ENCODE data around the gene FOXF2.
"Not testable (repeated sequence)": the region's sequence is repeated elsewhere in the genome, so short reads cannot be mapped to it uniquely, and the experiment has no call there.

FOXF2 gene

DNA sequence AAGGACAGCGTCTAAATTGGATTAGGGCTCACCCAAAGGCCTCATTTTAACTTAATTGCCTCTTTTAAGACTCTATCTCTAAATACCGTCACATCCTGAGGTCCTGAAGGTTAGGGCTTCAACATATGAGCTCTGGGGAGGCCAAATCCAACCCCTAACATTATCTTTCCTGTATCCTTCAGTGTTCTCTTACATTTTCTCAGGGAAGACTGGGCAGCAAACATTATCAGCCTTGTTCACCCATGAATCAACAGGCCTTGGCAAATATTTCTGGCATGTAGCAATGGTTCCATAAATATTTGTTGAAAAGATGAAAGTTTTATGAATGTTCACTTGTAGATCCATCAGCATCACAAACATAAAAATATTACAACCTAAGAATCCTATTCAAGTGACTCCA, 24.6 kb upstream of the FOXF2 start:
- DNase-seq (ENCODE audit: low spot score in 2 of 2) (no peak), ATAC-seq (replicated peaks; ENCODE audit: extremely low read depth, poor library complexity, severe bottlenecking) (no peak)
- Mint-ChIP-seq H3K4me3 (no peak overlapping the region), H3K36me3 (ENCODE audit: insufficient read depth) (no peaks in the 10 kb centered on the region), H3K27me3 (peaks cover 71% of the 10 kb centered on the region), H3K27ac (ENCODE audit: low read depth) (no peak overlapping the region), H3K4me1 (no peaks in the 10 kb centered on the region), H3K9me3 (no peaks in the 10 kb centered on the region)

DNA sequence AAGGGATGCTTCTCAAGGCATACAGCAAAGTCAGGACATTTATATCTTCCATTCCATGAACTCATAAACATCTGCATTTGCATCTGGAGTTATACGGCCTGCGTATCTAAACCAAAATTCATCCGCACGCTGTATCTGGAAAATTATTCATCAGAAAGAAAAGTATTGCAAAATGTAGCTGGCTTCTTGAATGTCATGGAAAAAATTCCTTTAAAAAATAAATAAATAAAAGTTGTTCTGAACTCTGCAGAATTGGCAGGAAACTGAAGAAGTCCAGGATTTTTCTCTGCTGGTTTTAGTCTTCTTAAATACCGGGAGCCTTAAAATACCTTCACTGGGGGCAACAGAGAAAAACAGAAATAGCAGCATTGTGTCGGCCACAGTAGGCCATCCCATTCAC, 23.7 kb upstream of the FOXF2 start:
- H3K27ac Mint-ChIP-seq (ENCODE audit: low read depth), result no peak overlapping the region

DNA sequence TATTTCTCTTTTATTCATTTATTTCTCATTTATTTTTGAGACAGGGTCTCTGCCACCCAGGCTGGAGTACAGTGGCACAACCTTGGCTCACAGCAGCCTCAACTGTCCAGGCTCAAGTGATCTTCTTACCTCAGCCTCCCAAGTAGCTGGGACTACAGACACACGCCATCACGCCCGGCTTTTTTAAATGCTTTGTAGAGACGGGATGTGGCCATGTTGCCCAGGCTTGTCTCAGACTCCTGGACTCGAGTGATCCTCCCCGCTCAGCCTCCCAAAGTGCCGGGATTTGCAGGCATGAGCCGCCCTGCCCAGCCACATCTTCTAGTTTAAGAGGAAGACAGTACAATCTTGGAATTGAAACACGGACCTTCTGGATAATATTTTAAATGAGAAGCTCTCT, 21.6 kb upstream of the FOXF2 start:
- Mint-ChIP-seq H3K4me3 (no peak overlapping the region), H3K27me3 (peaks cover 81% of the 10 kb centered on the region), H3K9me3 (no peaks in the 10 kb centered on the region), H3K36me3 (ENCODE audit: insufficient read depth) (no peaks in the 10 kb centered on the region), H3K27ac (ENCODE audit: low read depth) (no peak overlapping the region), H3K4me1 (no peaks in the 10 kb centered on the region)
- ATAC-seq (replicated peaks; ENCODE audit: extremely low read depth, poor library complexity, severe bottlenecking), result no peak
- no peak for DNase-seq (ENCODE audit: low spot score in 2 of 2)

More for the DNA sequence above, 23.7 kb upstream of the FOXF2 start:
- no peaks in the 10 kb centered on the region for H3K4me1 Mint-ChIP-seq
- ATAC-seq (replicated peaks; ENCODE audit: extremely low read depth, poor library complexity, severe bottlenecking) (no peak), DNase-seq (ENCODE audit: low spot score in 2 of 2) (no peak)
- H3K27me3 Mint-ChIP-seq, result peaks cover 74% of the 10 kb centered on the region
- no peaks in the 10 kb centered on the region for H3K9me3 Mint-ChIP-seq
- H3K4me3 Mint-ChIP-seq, result no peak overlapping the region
- H3K36me3 Mint-ChIP-seq (ENCODE audit: insufficient read depth), result no peaks in the 10 kb centered on the region

DNA sequence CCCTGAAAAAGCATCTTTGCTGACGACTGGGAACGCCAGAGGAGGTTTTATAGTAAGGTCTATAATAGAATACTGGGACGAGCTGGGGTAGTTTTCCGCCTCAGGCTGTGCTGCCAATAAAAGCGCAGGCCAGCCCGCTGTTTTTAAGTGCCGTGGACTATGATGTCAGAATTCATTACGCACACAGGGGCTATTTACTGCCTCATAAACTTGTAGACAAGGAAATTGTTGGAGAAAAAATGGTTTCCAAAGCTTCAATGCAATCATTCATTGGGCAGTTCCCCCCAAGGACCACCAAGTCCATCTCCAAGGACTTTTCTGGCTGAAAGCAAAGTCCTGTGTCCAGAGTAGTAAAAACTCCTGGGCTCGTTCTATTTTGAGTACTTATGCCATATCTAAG, 20.4 kb upstream of the FOXF2 start:
- Mint-ChIP-seq H3K27me3 (peaks cover 83% of the 10 kb centered on the region), H3K27ac (ENCODE audit: low read depth) (no peak overlapping the region)
- no peak for ATAC-seq (replicated peaks; ENCODE audit: extremely low read depth, poor library complexity, severe bottlenecking)

DNA sequence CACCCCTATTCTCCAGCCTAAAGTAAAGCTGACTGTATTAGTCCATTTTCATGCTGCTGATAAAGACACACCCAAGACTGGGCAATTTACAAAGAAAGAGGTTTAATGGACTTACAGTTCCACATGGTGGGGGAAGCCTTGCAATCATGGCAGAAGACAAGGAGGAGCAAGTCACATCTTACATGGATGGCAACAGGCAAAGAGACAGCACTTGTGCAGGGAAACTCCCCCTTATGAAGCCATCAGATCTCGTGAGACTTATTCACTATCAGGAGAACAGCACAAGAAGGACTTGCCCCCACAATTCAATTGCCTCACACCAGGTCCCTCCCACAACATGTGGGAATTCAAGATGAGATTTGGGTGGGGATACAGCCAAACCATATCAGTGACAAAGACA, 19.7 kb upstream of the FOXF2 start:
- H3K27me3 Mint-ChIP-seq, result peaks cover 83% of the 10 kb centered on the region
- not testable (repeated sequence) for H3K27ac Mint-ChIP-seq (ENCODE audit: low read depth); H3K4me1 Mint-ChIP-seq; H3K4me3 Mint-ChIP-seq; DNase-seq (ENCODE audit: low spot score in 2 of 2); H3K36me3 Mint-ChIP-seq (ENCODE audit: insufficient read depth); ATAC-seq (replicated peaks; ENCODE audit: extremely low read depth, poor library complexity, severe bottlenecking); H3K9me3 Mint-ChIP-seq

More for the DNA sequence above, 20.4 kb upstream of the FOXF2 start:
- no peak overlapping the region for H3K4me3 Mint-ChIP-seq
- DNase-seq (ENCODE audit: low spot score in 2 of 2), result no peak
- no peaks in the 10 kb centered on the region for H3K36me3 Mint-ChIP-seq (ENCODE audit: insufficient read depth)
- no peaks in the 10 kb centered on the region for H3K4me1 Mint-ChIP-seq
- no peaks in the 10 kb centered on the region for H3K9me3 Mint-ChIP-seq

DNA sequence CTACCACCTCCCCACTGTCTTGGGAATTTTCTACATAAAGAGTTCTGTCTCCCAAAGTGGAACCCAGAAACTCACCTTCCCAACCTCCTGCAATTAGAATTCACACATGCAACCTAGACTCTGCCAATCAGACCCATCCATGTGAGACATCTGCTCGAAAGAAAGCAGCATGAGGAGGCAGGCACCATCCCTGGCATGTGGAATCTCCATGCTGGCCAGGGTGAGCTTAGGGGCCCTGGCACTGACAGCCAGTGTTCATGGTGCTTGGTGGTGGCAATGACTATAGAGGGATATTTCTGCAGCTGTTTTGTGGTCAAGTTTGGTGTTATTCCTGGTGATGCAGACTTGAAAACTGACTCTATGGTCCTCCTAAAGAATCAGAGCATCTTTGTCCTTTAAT, 17.4 kb upstream of the FOXF2 start:
- peaks cover 84% of the 10 kb centered on the region for H3K27me3 Mint-ChIP-seq
- H3K4me3 Mint-ChIP-seq, result no peak overlapping the region
- no peak for ATAC-seq (replicated peaks; ENCODE audit: extremely low read depth, poor library complexity, severe bottlenecking)

DNA sequence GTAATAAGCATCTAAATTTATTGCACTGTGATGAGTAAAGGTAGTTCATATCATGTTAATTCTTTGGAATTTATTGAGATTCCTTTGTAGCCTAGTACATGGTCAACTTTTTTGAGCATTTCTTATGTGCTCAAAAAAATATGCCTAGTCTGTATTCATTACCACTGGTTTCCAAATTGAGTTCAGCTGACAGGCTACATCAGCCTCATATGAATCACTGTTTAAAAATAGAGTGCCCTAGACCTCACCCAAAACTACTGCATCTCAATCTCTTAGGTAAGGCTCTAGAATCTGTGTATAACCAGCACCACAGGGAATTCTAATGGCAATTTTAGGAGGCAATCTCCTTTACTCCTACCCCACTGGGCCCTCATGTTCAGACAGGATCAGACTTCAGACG, 16.7 kb upstream of the FOXF2 start:
- DNase-seq (ENCODE audit: low spot score in 2 of 2) (no peak), ATAC-seq (replicated peaks; ENCODE audit: extremely low read depth, poor library complexity, severe bottlenecking) (no peak)
- Mint-ChIP-seq H3K4me3 (no peak overlapping the region), H3K9me3 (no peaks in the 10 kb centered on the region), H3K4me1 (no peaks in the 10 kb centered on the region), H3K27ac (ENCODE audit: low read depth) (no peak overlapping the region), H3K36me3 (ENCODE audit: insufficient read depth) (peaks cover 2% of the 10 kb centered on the region), H3K27me3 (peaks cover 87% of the 10 kb centered on the region)

More for the DNA sequence above, 17.4 kb upstream of the FOXF2 start:
- Mint-ChIP-seq H3K27ac (ENCODE audit: low read depth) (no peak overlapping the region), H3K9me3 (no peaks in the 10 kb centered on the region), H3K4me1 (no peaks in the 10 kb centered on the region), H3K36me3 (ENCODE audit: insufficient read depth) (no peaks in the 10 kb centered on the region)
- no peak for DNase-seq (ENCODE audit: low spot score in 2 of 2)

DNA sequence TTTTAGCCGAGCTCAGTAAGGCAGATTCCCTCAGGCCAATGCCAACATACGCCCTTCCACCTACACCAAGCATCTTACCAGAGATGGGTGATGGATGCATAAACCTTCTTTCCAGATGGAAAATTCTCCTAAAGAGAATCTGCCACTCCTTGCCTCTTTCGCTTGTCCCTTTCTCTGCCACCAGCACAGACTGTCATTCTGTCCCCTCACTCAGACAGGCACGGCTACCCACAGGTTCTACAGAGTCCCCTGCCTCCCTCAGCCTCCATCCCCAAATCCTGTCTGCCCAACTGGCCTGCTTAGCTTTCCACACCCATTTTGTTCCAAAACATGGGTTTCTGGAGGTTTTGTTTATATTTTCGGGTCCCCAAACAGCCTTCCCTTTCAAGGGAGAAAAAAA, 12.7 kb upstream of the FOXF2 start:
- peaks cover 20% of the 10 kb centered on the region for H3K4me1 Mint-ChIP-seq
- H3K4me3 Mint-ChIP-seq, result no peak overlapping the region
- H3K27me3 Mint-ChIP-seq, result peaks cover 88% of the 10 kb centered on the region
- H3K27ac Mint-ChIP-seq (ENCODE audit: low read depth), result no peak overlapping the region
- no peaks in the 10 kb centered on the region for H3K9me3 Mint-ChIP-seq
- no peak for DNase-seq (ENCODE audit: low spot score in 2 of 2)
- no peak for ATAC-seq (replicated peaks; ENCODE audit: extremely low read depth, poor library complexity, severe bottlenecking)
- peaks cover 7% of the 10 kb centered on the region for H3K36me3 Mint-ChIP-seq (ENCODE audit: insufficient read depth)

DNA sequence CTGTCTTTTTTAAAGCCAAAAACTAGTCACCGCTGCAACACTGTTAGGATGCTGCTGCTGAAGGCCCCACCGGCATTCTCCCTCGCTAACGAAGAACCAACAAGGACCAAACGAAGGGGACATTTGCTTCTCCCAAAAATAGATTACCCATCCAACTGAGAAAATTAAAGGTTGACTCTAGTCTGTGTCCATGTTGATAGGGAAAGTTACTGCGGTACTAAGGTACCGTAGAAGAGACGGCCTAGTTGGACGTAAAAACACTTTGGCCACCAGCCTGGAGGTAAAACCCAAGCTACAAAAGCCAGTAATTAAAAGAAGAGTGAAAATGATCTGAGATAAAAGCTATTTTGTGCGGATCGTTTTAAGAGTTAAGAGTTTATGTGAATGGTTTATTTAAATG, 11.8 kb upstream of the FOXF2 start:
- no peak for DNase-seq (ENCODE audit: low spot score in 2 of 2)
- Mint-ChIP-seq H3K4me3 (no peak overlapping the region), H3K4me1 (peaks cover 20% of the 10 kb centered on the region), H3K9me3 (no peaks in the 10 kb centered on the region), H3K27ac (ENCODE audit: low read depth) (no peak overlapping the region), H3K27me3 (peaks cover 80% of the 10 kb centered on the region), H3K36me3 (ENCODE audit: insufficient read depth) (peaks cover 7% of the 10 kb centered on the region)
- ATAC-seq (replicated peaks; ENCODE audit: extremely low read depth, poor library complexity, severe bottlenecking), result no peak

DNA sequence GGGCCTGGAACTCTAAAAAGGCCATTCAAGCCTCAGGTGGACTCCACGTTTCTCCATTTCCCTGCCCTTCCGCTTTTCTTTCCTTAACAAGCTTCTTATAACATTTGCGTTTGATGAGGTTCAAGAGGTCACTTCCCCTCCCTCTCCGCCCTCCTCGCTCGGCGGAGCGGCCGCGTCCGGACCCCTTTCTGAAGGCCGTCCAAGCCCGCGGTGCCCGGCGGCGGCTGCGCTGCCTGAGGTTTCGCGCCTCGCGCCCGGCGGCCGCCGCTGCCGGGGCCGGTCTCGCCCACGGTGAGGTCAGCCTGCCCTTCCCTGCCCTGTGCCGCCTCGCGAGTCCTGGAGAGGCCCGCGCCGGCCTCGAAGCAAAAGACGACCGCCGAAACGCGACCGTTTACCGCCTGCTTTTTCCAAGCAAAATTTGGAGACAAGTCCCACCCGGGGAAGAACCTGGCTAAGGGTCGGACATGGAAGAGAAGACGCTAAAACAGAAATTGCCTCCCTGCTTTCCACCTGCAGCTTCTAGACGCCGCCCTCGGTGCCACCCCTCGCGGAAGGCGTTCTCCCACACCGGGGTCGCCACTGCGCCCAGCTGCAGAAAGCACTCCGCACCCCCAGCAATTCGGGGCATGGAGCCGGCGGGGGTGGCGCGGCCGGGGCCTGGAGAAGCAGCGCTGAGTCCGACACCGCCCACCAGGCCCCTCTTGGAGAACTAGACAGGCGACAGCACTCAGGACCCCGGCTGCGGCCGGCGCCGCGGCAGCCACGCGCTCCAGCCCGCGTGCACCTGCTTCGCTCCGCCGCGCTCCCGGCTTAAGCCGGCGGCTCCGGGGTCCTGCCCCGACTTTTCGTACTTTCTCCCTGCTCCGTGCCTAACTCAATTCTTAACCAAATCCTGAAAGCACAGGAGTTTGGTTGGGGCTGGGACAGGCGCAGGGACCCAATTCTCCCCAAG, 11.0 kb upstream of the FOXF2 start:
- H3K4me1 Mint-ChIP-seq, result peaks cover 20% of the 10 kb centered on the region

DNA sequence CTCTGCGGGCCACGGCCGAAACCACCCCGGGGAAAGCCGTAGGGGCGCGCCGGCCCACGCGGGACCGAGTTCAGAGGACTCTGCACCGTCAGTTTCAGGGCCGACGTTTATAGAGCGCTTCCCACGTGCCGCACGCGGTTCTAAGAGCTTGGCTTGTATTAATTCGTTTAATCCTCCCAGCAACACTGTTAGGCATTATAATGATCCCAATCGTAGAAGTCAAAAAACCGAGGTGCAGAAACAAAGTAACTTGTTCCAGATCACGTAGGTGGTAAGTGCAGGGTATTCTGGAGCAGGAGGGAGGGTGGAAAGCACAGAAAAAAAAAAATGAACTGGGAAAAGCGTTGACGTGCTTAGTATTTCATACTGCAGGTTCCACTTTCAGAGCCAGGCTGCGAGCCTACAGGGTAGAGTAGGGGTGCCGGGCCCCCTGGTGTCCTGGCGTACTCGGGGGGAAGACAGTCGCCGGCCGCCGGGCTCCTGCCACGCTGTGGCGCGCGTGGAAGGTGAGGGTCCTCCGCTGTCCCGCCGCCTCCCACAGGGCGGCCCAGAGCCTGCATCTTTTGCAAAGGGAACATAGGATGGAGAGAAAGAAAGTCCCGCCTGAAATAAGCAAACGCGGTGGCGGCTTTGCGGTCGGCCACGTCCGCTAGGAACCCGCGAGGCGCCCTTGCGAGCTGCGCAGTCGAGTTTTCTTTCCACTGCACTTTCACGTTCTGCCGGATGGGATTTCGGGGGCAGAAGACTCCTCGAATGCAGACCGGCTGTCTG, 10.2 kb upstream of the FOXF2 start:
- H3K9me3 Mint-ChIP-seq, result no peaks in the 10 kb centered on the region
- peaks cover 20% of the 10 kb centered on the region for H3K4me1 Mint-ChIP-seq
- peak overlapping the region; percentile 5 for H3K4me3 Mint-ChIP-seq
- no peak overlapping the region for H3K27ac Mint-ChIP-seq (ENCODE audit: low read depth)
- DNase-seq (ENCODE audit: low spot score in 2 of 2) (no peak), ATAC-seq (replicated peaks; ENCODE audit: extremely low read depth, poor library complexity, severe bottlenecking) (no peak)
- peaks cover 63% of the 10 kb centered on the region for H3K27me3 Mint-ChIP-seq
- H3K36me3 Mint-ChIP-seq (ENCODE audit: insufficient read depth), result peaks cover 7% of the 10 kb centered on the region

More for the DNA sequence above, 11.0 kb upstream of the FOXF2 start:
- ATAC-seq (replicated peaks; ENCODE audit: extremely low read depth, poor library complexity, severe bottlenecking) (no peak), DNase-seq (ENCODE audit: low spot score in 2 of 2) (no peak)
- no peak overlapping the region for H3K27ac Mint-ChIP-seq (ENCODE audit: low read depth)
- H3K4me3 Mint-ChIP-seq, result peak overlapping the region; percentile 5
- peaks cover 7% of the 10 kb centered on the region for H3K36me3 Mint-ChIP-seq (ENCODE audit: insufficient read depth)
- peaks cover 72% of the 10 kb centered on the region for H3K27me3 Mint-ChIP-seq
- H3K9me3 Mint-ChIP-seq, result no peaks in the 10 kb centered on the region

DNA sequence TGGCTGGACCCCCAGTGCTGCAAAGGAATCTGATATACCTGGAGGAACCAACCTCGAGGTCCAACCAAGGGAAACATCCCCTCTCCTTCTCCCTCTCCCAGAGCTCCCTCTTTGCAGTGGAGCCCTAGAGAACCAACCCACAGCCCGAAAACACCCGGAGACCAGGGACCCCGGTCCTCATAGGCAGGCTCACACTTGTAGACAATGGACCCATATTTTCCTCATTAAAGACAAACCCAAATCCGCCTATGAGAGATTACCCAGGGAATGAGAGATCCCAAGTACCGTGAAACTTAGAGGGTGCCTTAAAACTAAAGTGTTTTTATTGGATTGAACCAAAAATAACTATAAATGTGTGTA, 9.6 kb upstream of the FOXF2 start:
- no peak overlapping the region for H3K4me3 Mint-ChIP-seq
- H3K27ac Mint-ChIP-seq (ENCODE audit: low read depth), result no peak overlapping the region
- peaks cover 7% of the 10 kb centered on the region for H3K36me3 Mint-ChIP-seq (ENCODE audit: insufficient read depth)
- H3K9me3 Mint-ChIP-seq, result no peaks in the 10 kb centered on the region
- ATAC-seq (replicated peaks; ENCODE audit: extremely low read depth, poor library complexity, severe bottlenecking) (no peak), DNase-seq (ENCODE audit: low spot score in 2 of 2) (no peak)
- H3K27me3 Mint-ChIP-seq, result peaks cover 61% of the 10 kb centered on the region
- H3K4me1 Mint-ChIP-seq, result peaks cover 20% of the 10 kb centered on the region
